Astrocyte (in vitro differentiated cells and primary cell): ENCODE measurements around the gene NR6A1.

Experiments used
- CTCF ChIP-seq: IDR thresholded peaks from 2 replicates; pipeline ENCODE4 v1.5.1; 2011; ENCODE audit warnings: low read depth, mild to moderate bottlenecking, inconsistent platforms, low read length, moderate library complexity; ENCODE audit not compliant: insufficient read depth
- EZH2 ChIP-seq: IDR thresholded peaks from 2 replicates; pipeline ENCODE4 v1.6.1; 2012; ENCODE audit warnings: mild to moderate bottlenecking, low read length, inconsistent platforms; ENCODE audit not compliant: insufficient read depth

DNA sequence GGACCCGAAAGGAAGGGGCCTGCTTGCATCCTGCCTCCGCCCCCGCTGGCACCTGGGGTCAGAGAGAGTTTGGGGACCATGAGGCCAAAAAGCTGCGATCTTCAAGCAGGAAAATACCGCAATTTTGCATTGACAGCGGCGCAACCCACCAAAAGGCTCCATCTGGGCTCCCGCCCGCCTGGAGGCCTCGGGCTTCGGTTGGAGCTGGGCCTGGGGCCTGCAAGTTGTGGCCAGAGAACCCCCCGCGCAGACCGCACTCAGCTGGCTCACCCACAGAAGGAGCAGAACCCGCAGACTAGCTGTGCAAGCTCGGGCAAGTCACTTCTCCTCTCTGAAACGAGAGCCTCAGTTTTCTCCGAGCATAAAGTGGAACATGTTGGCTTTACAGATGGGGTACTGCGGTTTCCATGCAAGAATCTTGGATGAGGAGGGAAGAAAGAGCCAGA is 265.2 kb downstream of the NR6A1 start:
- TF ChIP-seq CTCF = no peak
- TF ChIP-seq EZH2 = no peak
